H9 (cell line): ENCODE measurements around the gene ALPG. TPM values are rescaled to one million over a fixed set of nuclear protein-coding genes. Genes with fewer than 3 reads are reported as not detected.
A peak's percentile ranks its signal among the peaks of the same experiment; 100 is the strongest.

Source experiments
- DNase-seq: peaks from one replicate; pipeline ENCODE4 v3.0.0-alpha.2; 2017
- H2AFZ ChIP-seq: one replicate; pipeline ENCODE4 v1.6.1; 2013; ENCODE audit warnings: mild to moderate bottlenecking, low read length, control low read depth, moderate library complexity
- H2AK5ac ChIP-seq: 2 replicates; pipeline ENCODE4 v1.6.1; 2013; ENCODE audit warnings: low read length, control low read depth, mixed read lengths; ENCODE audit not compliant: insufficient read length
- H2BK120ac ChIP-seq: one replicate; pipeline ENCODE4 v1.6.1; 2013; ENCODE audit warnings: low read depth, mild to moderate bottlenecking, low read length, control low read depth, inconsistent platforms; ENCODE audit not compliant: poor library complexity, severe bottlenecking
- H2BK12ac ChIP-seq: 2 replicates; pipeline ENCODE4 v1.6.1; 2013; ENCODE audit warnings: low read length, control low read depth, mixed read lengths, low read depth; ENCODE audit not compliant: insufficient read length
- H2BK15ac ChIP-seq: 2 replicates; pipeline ENCODE4 v1.6.1; 2013; ENCODE audit warnings: low read depth, low read length, control low read depth
- H2BK20ac ChIP-seq: one replicate; pipeline ENCODE4 v1.6.1; 2013; ENCODE audit warnings: low read depth, mild to moderate bottlenecking, low read length, control low read depth, inconsistent platforms; ENCODE audit not compliant: poor library complexity, severe bottlenecking
- H2BK5ac ChIP-seq: 2 replicates; pipeline ENCODE4 v1.6.1; 2013; ENCODE audit warnings: low read length, control low read depth, mixed read lengths; ENCODE audit not compliant: insufficient read length
- H3K14ac ChIP-seq: 2 replicates; pipeline ENCODE4 v1.6.1; 2013; ENCODE audit warnings: low read length, control low read depth; ENCODE audit not compliant: insufficient read depth
- H3K18ac ChIP-seq: 2 replicates; pipeline ENCODE4 v1.6.1; 2013; ENCODE audit warnings: low read depth, mild to moderate bottlenecking, mixed read lengths, low read length, control low read depth; ENCODE audit not compliant: insufficient read length
- H3K23ac ChIP-seq: 2 replicates; pipeline ENCODE4 v1.6.1; 2013; ENCODE audit warnings: low read length, control low read depth, mixed read lengths, low read depth; ENCODE audit not compliant: insufficient read length
- H3K23me2 ChIP-seq: 2 replicates; pipeline ENCODE4 v1.6.1; 2013; ENCODE audit warnings: low read depth, mild to moderate bottlenecking, mixed read lengths, low read length, control low read depth; ENCODE audit not compliant: insufficient read length, poor library complexity, severe bottlenecking
- H3K27ac ChIP-seq: 2 replicates; pipeline ENCODE4 v1.5.1; 2013; ENCODE audit warnings: low read length, control low read depth, mixed read lengths, low read depth; ENCODE audit not compliant: insufficient read length
- H3K27me3 ChIP-seq: 2 replicates; pipeline ENCODE4 v1.6.1; 2013; ENCODE audit warnings: low read length, control low read depth, inconsistent platforms; ENCODE audit not compliant: insufficient read depth
- H3K4ac ChIP-seq: 2 replicates; pipeline ENCODE4 v1.6.1; 2013; ENCODE audit warnings: low read depth, mild to moderate bottlenecking, control low read depth, inconsistent platforms, low read length, moderate library complexity
- H3K4me1 ChIP-seq: 2 replicates; pipeline ENCODE4 v1.6.1; 2013; ENCODE audit warnings: low read length, control low read depth, inconsistent platforms; ENCODE audit not compliant: insufficient read depth
- H3K4me2 ChIP-seq: 2 replicates; pipeline ENCODE4 v1.6.1; 2013; ENCODE audit warnings: low read length, control low read depth, mixed read lengths; ENCODE audit not compliant: insufficient read length, insufficient read depth
- H3K56ac ChIP-seq: 2 replicates; pipeline ENCODE4 v1.6.1; 2013; ENCODE audit warnings: low read depth, mild to moderate bottlenecking, mixed read lengths, low read length, control low read depth; ENCODE audit not compliant: insufficient read length
- H3K79me1 ChIP-seq: 2 replicates; pipeline ENCODE4 v1.6.1; 2013; ENCODE audit warnings: low read depth, mild to moderate bottlenecking, moderate library complexity, low read length, control low read depth, inconsistent platforms; ENCODE audit not compliant: insufficient read depth, poor library complexity, severe bottlenecking
- H3K79me2 ChIP-seq: 2 replicates; pipeline ENCODE4 v1.6.1; 2013; ENCODE audit warnings: low read length, control low read depth, inconsistent platforms; ENCODE audit not compliant: insufficient read depth
- H3K9ac ChIP-seq: 2 replicates; pipeline ENCODE4 v1.6.1; 2013; ENCODE audit warnings: low read length, control low read depth, mixed read lengths; ENCODE audit not compliant: insufficient read length; ENCODE audit errors: extremely low read depth
- H3K9me3 ChIP-seq: one replicate; pipeline ENCODE4 v1.6.1; 2013; ENCODE audit warnings: low read depth, low read length, inconsistent platforms; ENCODE audit not compliant: control insufficient read depth
- H3T11ph ChIP-seq: one replicate; pipeline ENCODE4 v1.6.1; 2013; ENCODE audit warnings: mild to moderate bottlenecking, low read length, control low read depth, inconsistent platforms
- H4K20me1 ChIP-seq: one replicate; pipeline ENCODE4 v1.6.1; 2013; ENCODE audit not compliant: control insufficient read depth, insufficient read length, insufficient read depth
- H4K5ac ChIP-seq: 2 replicates; pipeline ENCODE4 v1.6.1; 2013; ENCODE audit warnings: low read depth, mild to moderate bottlenecking, mixed read lengths, low read length, control low read depth; ENCODE audit not compliant: insufficient read length
- H4K8ac ChIP-seq: replicated peaks from 2 replicates; pipeline ENCODE4 v1.6.1; 2013; ENCODE audit warnings: low read length, control low read depth, mixed read lengths, low read depth; ENCODE audit not compliant: insufficient read length
- H4K91ac ChIP-seq: 2 replicates; pipeline ENCODE4 v1.6.1; 2013; ENCODE audit warnings: low read depth, mild to moderate bottlenecking, moderate library complexity, mixed read lengths, low read length, control low read depth; ENCODE audit not compliant: insufficient read length
- H3K27ac Mint-ChIP-seq, 3 experiments: 2 replicates in 2 of 3; 3 replicates in 1 of 3; pipeline ENCODE4 v1.8.0; 2020 to 2021; ENCODE audit warnings: mixed read lengths in 3 of 3, mild to moderate bottlenecking in 1 of 3, moderate library complexity in 1 of 3
- H3K27me3 Mint-ChIP-seq: 2 replicates; pipeline ENCODE4 v1.8.0; 2021; ENCODE audit warnings: low read depth, mild to moderate bottlenecking, moderate library complexity, mixed read lengths
- H3K36me3 Mint-ChIP-seq, 3 experiments: 2 replicates in 2 of 3; 3 replicates in 1 of 3; pipeline ENCODE4 v1.8.0; 2020 to 2021; ENCODE audit warnings: low read depth in 3 of 3, mixed read lengths in 3 of 3; ENCODE audit not compliant: insufficient read depth in 1 of 3
- H3K4me1 Mint-ChIP-seq, 2 experiments: 2 replicates each; pipeline ENCODE4 v1.8.0; 2020; ENCODE audit warnings: mixed read lengths in 2 of 2
- H3K4me3 Mint-ChIP-seq, 2 experiments: 2 replicates in 1 of 2; 3 replicates in 1 of 2; pipeline ENCODE4 v1.8.0; 2020 to 2021; ENCODE audit warnings: mild to moderate bottlenecking in 2 of 2, mixed read lengths in 2 of 2, moderate library complexity in 1 of 2
- H3K9me3 Mint-ChIP-seq, 2 experiments: 2 replicates in 1 of 2; 3 replicates in 1 of 2; pipeline ENCODE4 v1.8.0; 2020; ENCODE audit warnings: mild to moderate bottlenecking in 2 of 2, mixed read lengths in 2 of 2, moderate library complexity in 1 of 2
- WGBS: extraction: QIAGEN DNeasy Blood & Tissue Kit; methylation state at CpG from one replicate; pipeline ENCODE4 v1.1.7; 2013; ENCODE audit warnings: missing lambda C conversion rate, low lambda C conversion rate, mixed read lengths; ENCODE audit not compliant: insufficient read length; ENCODE audit errors: extremely low coverage; 5-methylcytosine and 5-hydroxymethylcytosine counted together
- total RNA-seq: library from RNA; stranded (reverse); gene quantifications from 2 replicates; pipeline ENCODE4 v1.2.1, GENCODE V29; 2021
- TF ChIP-seq, protein P1 (sequence below): fragments of 200-600 bp; sonication (generic); conservative IDR thresholded peaks from 3 replicates; pipeline ENCODE4 v1.8.0; 2021; ENCODE audit warnings: antibody characterized with exemption, mild to moderate bottlenecking

The ALPG gene
- total RNA-seq, 1 experiment from 2014 or later, result 1.3 TPM

DNA sequence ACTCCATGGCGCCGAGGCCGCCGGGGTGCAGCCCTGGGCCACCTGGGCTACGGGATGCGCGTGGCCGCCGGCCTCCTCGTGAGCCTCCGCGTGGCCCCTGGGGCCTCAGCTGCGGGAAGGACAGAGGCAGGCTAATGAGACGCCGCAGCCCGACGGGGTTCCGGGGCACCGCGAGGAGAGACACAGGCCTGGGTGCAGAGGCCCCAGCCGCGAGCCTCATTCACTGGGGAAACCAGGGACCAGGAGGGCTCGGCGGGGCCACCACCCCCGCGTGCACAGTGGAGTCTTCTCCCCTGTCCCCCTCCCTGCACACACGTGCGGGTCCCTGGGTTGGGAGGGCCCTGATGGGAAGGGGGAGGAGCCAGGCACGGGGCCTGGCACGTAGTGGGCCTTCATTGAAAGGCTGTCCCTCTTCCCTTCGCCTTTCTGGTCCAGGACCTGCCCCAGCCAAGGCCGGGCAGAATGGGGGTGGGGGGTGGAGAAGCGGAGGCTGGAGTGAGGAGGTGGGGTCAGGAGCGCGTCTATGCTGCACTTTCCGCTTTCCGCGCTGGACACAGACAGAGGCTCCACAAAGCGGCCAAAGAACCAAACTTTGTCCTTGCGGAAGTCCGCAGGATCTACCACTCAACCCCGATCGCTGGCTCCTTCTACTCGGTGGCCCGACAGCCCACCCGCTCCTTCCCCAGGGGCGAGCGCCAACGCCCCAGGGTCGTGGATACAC lies 19.0 kb upstream of the ALPG start:
- Histone ChIP-seq H2AK5ac (no peak overlapping the region), H3K27ac (no peak overlapping the region), H4K5ac (no peak overlapping the region), H3K14ac (no peak overlapping the region), H4K8ac (no peak overlapping the region), H3K9me3 (no peaks in the 10 kb centered on the region), H3K79me1 (no peaks in the 10 kb centered on the region), H3K4me1 (no peaks in the 10 kb centered on the region), H3K56ac (no peak overlapping the region), H3K23me2 (peaks cover 23% of the 10 kb centered on the region), H4K20me1 (no peaks in the 10 kb centered on the region), H2BK20ac (no peak overlapping the region), H2BK15ac (no peak overlapping the region), H3T11ph (no peak overlapping the region), H3K18ac (no peak overlapping the region), H3K79me2 (no peaks in the 10 kb centered on the region), H2AFZ (no peak overlapping the region), H2BK120ac (no peak overlapping the region), H4K91ac (no peak overlapping the region), H3K4ac (no peak overlapping the region), H3K27me3 (peaks cover 38% of the 10 kb centered on the region; the same call in 1 of the 2 replicates), H2BK12ac (no peak overlapping the region), H3K9ac (no peak overlapping the region), H3K23ac (no peak overlapping the region), H2BK5ac (no peak overlapping the region), H3K4me2 (peak overlapping the region; percentile 71)
- Mint-ChIP-seq H3K27me3 (peaks cover 94% of the 10 kb centered on the region), H3K9me3 (peaks cover 2 to 3% of the 10 kb centered on the region in 2 experiments; a peak in 2 of 5 replicates), H3K36me3 (peaks cover 1 to 39% (median 9%) of the 10 kb centered on the region in 3 experiments; a peak in 5 of 7 replicates), H3K27ac (no peak overlapping the region), H3K4me3 (peak overlapping the region; percentile 64 to 78), H3K4me1 (peaks cover 30 to 41% of the 10 kb centered on the region in 2 experiments)
- DNase-seq, result peak; percentile 63
- no CpG with 5 or more reads among the region's 50 CpGs for WGBS
- TF ChIP-seq, protein P1, sequence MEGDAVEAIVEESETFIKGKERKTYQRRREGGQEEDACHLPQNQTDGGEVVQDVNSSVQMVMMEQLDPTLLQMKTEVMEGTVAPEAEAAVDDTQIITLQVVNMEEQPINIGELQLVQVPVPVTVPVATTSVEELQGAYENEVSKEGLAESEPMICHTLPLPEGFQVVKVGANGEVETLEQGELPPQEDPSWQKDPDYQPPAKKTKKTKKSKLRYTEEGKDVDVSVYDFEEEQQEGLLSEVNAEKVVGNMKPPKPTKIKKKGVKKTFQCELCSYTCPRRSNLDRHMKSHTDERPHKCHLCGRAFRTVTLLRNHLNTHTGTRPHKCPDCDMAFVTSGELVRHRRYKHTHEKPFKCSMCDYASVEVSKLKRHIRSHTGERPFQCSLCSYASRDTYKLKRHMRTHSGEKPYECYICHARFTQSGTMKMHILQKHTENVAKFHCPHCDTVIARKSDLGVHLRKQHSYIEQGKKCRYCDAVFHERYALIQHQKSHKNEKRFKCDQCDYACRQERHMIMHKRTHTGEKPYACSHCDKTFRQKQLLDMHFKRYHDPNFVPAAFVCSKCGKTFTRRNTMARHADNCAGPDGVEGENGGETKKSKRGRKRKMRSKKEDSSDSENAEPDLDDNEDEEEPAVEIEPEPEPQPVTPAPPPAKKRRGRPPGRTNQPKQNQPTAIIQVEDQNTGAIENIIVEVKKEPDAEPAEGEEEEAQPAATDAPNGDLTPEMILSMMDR, result no peak
